CD4-positive, alpha-beta T cell (primary cell): ENCODE measurements around the gene PLET1. TPM values are rescaled to one million over a fixed set of nuclear protein-coding genes. Genes with fewer than 3 reads are reported as not detected.

Source experiments
- ATAC-seq: fragments of 200-7000 bp; cut with Tn5 transposase; one replicate; pipeline ENCODE4 v1.10.0; 2022; ENCODE audit warnings: mild to moderate bottlenecking; ENCODE audit not compliant: poor library complexity
- CTCF ChIA-PET: fragments of 350-600 bp; sonication (Branson Sonifier 250); formaldehyde crosslinking; loops from one replicate; lab custom pipeline; 2021; ENCODE audit warnings: antibody characterized with exemption, inconsistent platforms; lab: Charles Lee
- POLR2A ChIA-PET: fragments of 350-600 bp; sonication (Branson Sonifier 250); formaldehyde crosslinking; loops from one replicate; lab custom pipeline; 2021; ENCODE audit warnings: antibody characterized with exemption, inconsistent platforms; lab: Charles Lee
- DNase-seq, 14 experiments: peaks; one replicate each; pipeline ENCODE4 v3.0.0-alpha.2; 2013 to 2020; ENCODE audit warnings: mixed read lengths in 2 of 14
- H3K27ac ChIP-seq, 2 donors: one replicate each; pipeline versions ENCODE4 v1.5.1 to v1.7.0; 2013; ENCODE audit warnings: low read length in 2 of 2, low read depth in 1 of 2, mild to moderate bottlenecking in 1 of 2
- H3K27me3 ChIP-seq, 2 experiments: 1 replicate in 1 of 2; 2 replicates in 1 of 2; pipeline versions ENCODE4 v1.6.1 to v1.7.0; 2013; ENCODE audit warnings: low read length in 2 of 2, control low read depth in 1 of 2, mild to moderate bottlenecking in 1 of 2, moderate library complexity in 1 of 2; ENCODE audit not compliant: insufficient read depth in 2 of 2, control insufficient read depth in 1 of 2
- H3K36me3 ChIP-seq: one replicate; pipeline ENCODE4 v1.6.1; 2013; ENCODE audit warnings: low read length, control low read depth; ENCODE audit not compliant: insufficient read depth
- H3K4me1 ChIP-seq: one replicate; pipeline ENCODE4 v1.6.1; 2013; ENCODE audit warnings: low read length, control low read depth; ENCODE audit not compliant: insufficient read depth
- H3K4me3 ChIP-seq: one replicate; pipeline ENCODE4 v1.5.1; 2013; ENCODE audit warnings: mild to moderate bottlenecking, low read length, moderate library complexity
- H3K9me3 ChIP-seq, 2 experiments: 1 replicate in 1 of 2; 2 replicates in 1 of 2; pipeline versions ENCODE4 v1.6.1 to v1.7.0; 2013; ENCODE audit warnings: low read length in 2 of 2, mild to moderate bottlenecking in 2 of 2, control low read depth in 1 of 2, moderate library complexity in 1 of 2; ENCODE audit not compliant: control insufficient read depth in 1 of 2, insufficient read depth in 1 of 2
- H3K27ac Mint-ChIP-seq: one replicate; pipeline ENCODE4 v1.8.0; 2020; ENCODE audit warnings: mixed read lengths
- H3K27me3 Mint-ChIP-seq: one replicate; pipeline ENCODE4 v1.8.0; 2021; ENCODE audit warnings: mixed read lengths
- H3K36me3 Mint-ChIP-seq: one replicate; pipeline ENCODE4 v1.8.0; 2021; ENCODE audit warnings: low read depth, mixed read lengths
- H3K4me1 Mint-ChIP-seq: one replicate; pipeline ENCODE4 v1.8.0; 2021; ENCODE audit warnings: low read depth, mixed read lengths
- H3K4me3 Mint-ChIP-seq: one replicate; pipeline ENCODE4 v1.8.0; 2020; ENCODE audit warnings: mild to moderate bottlenecking, mixed read lengths
- H3K9me3 Mint-ChIP-seq: one replicate; pipeline ENCODE4 v1.8.0; 2020; ENCODE audit warnings: mixed read lengths
- CTCF ChIP-seq: fragments of 200-600 bp; IDR thresholded peaks from one replicate; pipeline ENCODE4 v1.8.0; 2022; ENCODE audit warnings: antibody characterized with exemption, mild to moderate bottlenecking
- intact Hi-C, 2 experiments: fragments of 100-400 bp; cut with DNase I in 1 of 2; cut with micrococcal nuclease in 1 of 2; formaldehyde crosslinking; loops; one replicate each; pipeline versions ENCODE4 v1.15.1 to v1.9.0; 2023 to 2025; cut with DNase I, micrococcal nuclease
- total RNA-seq, 174 experiments: library from RNA in 2 of 174; stranded (reverse) in 2 of 174; gene quantifications; one replicate each; pipeline ENCODE4 v1.2.3 and lab custom pipeline; 2021 to 2026

The PLET1 gene
- total RNA-seq, 2 experiments from 2014 or later, result not detected

DNA sequence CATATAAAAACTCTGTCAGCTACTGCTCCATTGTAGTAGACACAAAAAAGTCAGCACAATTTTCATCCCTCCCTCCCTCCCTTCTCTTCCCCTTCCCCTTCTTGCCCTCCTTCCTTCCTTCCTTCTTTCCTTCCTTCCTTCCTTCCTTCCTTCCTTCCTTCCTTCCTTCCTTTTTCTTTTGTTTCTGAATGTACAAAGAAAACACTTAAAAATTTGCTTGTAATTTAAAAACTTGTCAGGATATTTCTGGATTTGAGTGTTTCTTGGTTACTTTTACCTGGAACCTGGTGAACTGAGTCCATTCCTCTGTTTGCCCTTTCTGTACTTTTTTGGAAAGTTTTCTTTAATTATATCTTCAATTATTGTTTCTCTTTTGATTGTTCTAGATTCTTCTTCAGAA is 31.5 kb upstream of the PLET1 start:
- CTCF ChIA-PET, result interaction anchor here (1.0 to 1.5 kb wide), 2 partner anchors 12 to 264 kb away, joined by 3 to 4 read pairs; no protein-coding TSS in a partner anchor
- DNase-seq (no peak), ATAC-seq (no peak)
- POLR2A ChIA-PET, result interaction anchor here (0.7 kb wide), 1 partner anchor 157 kb away, joined by 4 read pairs; no protein-coding TSS in a partner anchor
- Histone ChIP-seq H3K9me3 (no peaks in the 10 kb centered on the region), H3K4me3 (no peak overlapping the region), H3K27me3 (no peaks in the 10 kb centered on the region), H3K4me1 (peaks cover 29% of the 10 kb centered on the region), H3K36me3 (no peaks in the 10 kb centered on the region), H3K27ac (no peak overlapping the region)
- intact Hi-C loops, result loop anchor here (5.0 to 10.0 kb wide), 5 partner anchors 160 to 1585 kb away; partner anchors contain the start of genes CLDN25 (in 1 of the 2), USP28 (in 1 of the 2) and ZW10 (in 1 of the 2)
- no peaks in the 10 kb centered on the region for H3K9me3 Mint-ChIP-seq
- peaks cover 22% of the 10 kb centered on the region for H3K36me3 Mint-ChIP-seq
- H3K4me1 Mint-ChIP-seq, result peaks cover 56% of the 10 kb centered on the region
- H3K27me3 Mint-ChIP-seq, result no peaks in the 10 kb centered on the region
- TF ChIP-seq CTCF, result no peak
- H3K27ac Mint-ChIP-seq, result no peak overlapping the region
- peak overlapping the region; percentile 49 for H3K4me3 Mint-ChIP-seq

GRCh38 chr11:112291191-112291590 is 30.5 kb upstream of the PLET1 start:
- peaks cover 46% of the 10 kb centered on the region for H3K4me1 Mint-ChIP-seq
- peaks cover 22% of the 10 kb centered on the region for H3K36me3 Mint-ChIP-seq
- Histone ChIP-seq H3K27ac (no peak overlapping the region), H3K4me3 (peak overlapping the region; percentile 54), H3K4me1 (peaks cover 20% of the 10 kb centered on the region), H3K9me3 (no peaks in the 10 kb centered on the region), H3K36me3 (no peaks in the 10 kb centered on the region), H3K27me3 (no peaks in the 10 kb centered on the region)
- H3K27me3 Mint-ChIP-seq, result no peaks in the 10 kb centered on the region
- no peak overlapping the region for H3K27ac Mint-ChIP-seq
- POLR2A ChIA-PET, result no interaction called here
- DNase-seq (no peak), ATAC-seq (no peak)
- no peak for TF ChIP-seq CTCF
- intact Hi-C loops, result loop anchor here (2.0 to 10.0 kb wide), 6 partner anchors 161 to 1586 kb away; partner anchors contain the start of genes CLDN25 (in 1 of the 2), USP28 (in 1 of the 2) and ZW10 (in 1 of the 2)
- H3K9me3 Mint-ChIP-seq, result no peaks in the 10 kb centered on the region
- H3K4me3 Mint-ChIP-seq, result peak overlapping the region; percentile 39
- CTCF ChIA-PET, result interaction anchor here (1.0 to 1.5 kb wide), 2 partner anchors 11 to 265 kb away, joined by 3 to 4 read pairs; no protein-coding TSS in a partner anchor

DNA sequence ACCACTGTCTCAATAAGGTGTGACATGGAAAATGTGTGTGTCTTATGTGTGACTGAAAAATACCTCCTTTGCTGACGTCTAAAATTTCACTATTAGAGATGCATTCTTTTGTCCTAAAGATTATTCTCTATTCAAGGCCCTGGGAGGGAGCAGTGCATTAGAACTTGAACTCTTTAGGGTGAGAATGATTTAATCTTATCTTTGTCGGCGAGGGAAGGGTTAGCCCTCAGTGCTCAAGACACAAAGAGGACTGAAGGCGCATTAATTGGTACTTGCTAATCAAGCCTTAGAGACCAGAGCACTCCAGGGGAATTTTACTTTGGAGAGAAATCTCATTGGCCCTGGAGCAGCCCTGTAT is 29.8 kb upstream of the PLET1 start:
- Histone ChIP-seq H3K27ac (peak overlapping the region in 1 of 2 donors; percentile 16), H3K4me3 (peak overlapping the region; percentile 54), H3K9me3 (no peaks in the 10 kb centered on the region), H3K36me3 (no peaks in the 10 kb centered on the region), H3K4me1 (peaks cover 17% of the 10 kb centered on the region), H3K27me3 (no peaks in the 10 kb centered on the region)
- no peak for TF ChIP-seq CTCF
- Mint-ChIP-seq H3K9me3 (no peaks in the 10 kb centered on the region), H3K27ac (peak overlapping the region; percentile 31), H3K4me1 (peaks cover 41% of the 10 kb centered on the region), H3K36me3 (peaks cover 22% of the 10 kb centered on the region), H3K4me3 (peak overlapping the region; percentile 75), H3K27me3 (no peaks in the 10 kb centered on the region)
- ATAC-seq (no peak), DNase-seq (no peak)
- intact Hi-C loops, result loop anchor here (1.0 to 10.0 kb wide), 9 partner anchors 162 to 1587 kb away; partner anchors contain the start of genes CLDN25 (in 1 of the 2), USP28 (in 1 of the 2) and ZW10 (in 1 of the 2)
- ChIA-PET CTCF (interaction anchor here (1.5 kb wide), 1 partner anchor 265 kb away, joined by 3 read pairs; no protein-coding TSS in a partner anchor), POLR2A (no interaction called here)
